CD4-positive, alpha-beta T cell treated with Interleukin-17A for 1 hour (primary cell): Measurements from ENCODE around the gene FTO.

ENCODE experiments used
- DNase-seq: peaks from one replicate; pipeline ENCODE4 v3.0.0-alpha.2; 2020

Gene FTO

GRCh38 chr16:53973021-53973420, 269.1 kb downstream of the FTO start:
- no peak for DNase-seq

GRCh38 chr16:53974484-53975080, 270.6 kb downstream of the FTO start:
- no peak for DNase-seq

GRCh38 chr16:53980675-53981074, 276.7 kb downstream of the FTO start:
- DNase-seq: no peak

- DNase-seq: no peak
These were observed 278.7 kb downstream of the FTO start for GRCh38 chr16:53982631-53983042.

- DNase-seq: no peak
These were observed 281.0 kb downstream of the FTO start for GRCh38 chr16:53984936-53985335.

- DNase-seq: no peak
These were observed 281.9 kb downstream of the FTO start for GRCh38 chr16:53985861-53986260.

- no peak for DNase-seq
These were observed 282.8 kb downstream of the FTO start for GRCh38 chr16:53986793-53987192.

- DNase-seq: no peak
These were observed 284.2 kb downstream of the FTO start for GRCh38 chr16:53988136-53988535.

- DNase-seq: no peak
These were observed 285.6 kb downstream of the FTO start for GRCh38 chr16:53989597-53989996.

GRCh38 chr16:53991754-53992378, 287.9 kb downstream of the FTO start:
- no peak for DNase-seq

- DNase-seq: no peak
These were observed 291.4 kb downstream of the FTO start for GRCh38 chr16:53995378-53995777.

- DNase-seq: no peak
These were observed 293.0 kb downstream of the FTO start for GRCh38 chr16:53996961-53997360.

GRCh38 chr16:53998024-53998810, 294.3 kb downstream of the FTO start:
- no peak for DNase-seq

- no peak for DNase-seq
These were observed 295.1 kb downstream of the FTO start for GRCh38 chr16:53998966-53999522.

GRCh38 chr16:53999841-54000240, 295.9 kb downstream of the FTO start:
- DNase-seq: no peak

- DNase-seq: no peak
These were observed 296.4 kb downstream of the FTO start for GRCh38 chr16:54000361-54000760.

- DNase-seq: no peak
These were observed 302.7 kb downstream of the FTO start for GRCh38 chr16:54006693-54007092.

GRCh38 chr16:54007504-54007903, 303.5 kb downstream of the FTO start:
- no peak for DNase-seq

- DNase-seq: no peak
These were observed 305.7 kb downstream of the FTO start for GRCh38 chr16:54009464-54010176.

- DNase-seq: no peak
These were observed 311.2 kb downstream of the FTO start for GRCh38 chr16:54015147-54015546.

- no peak for DNase-seq
These were observed 318.4 kb downstream of the FTO start for GRCh38 chr16:54022362-54022761.

GRCh38 chr16:54026456-54026855, 322.5 kb downstream of the FTO start:
- no peak for DNase-seq

GRCh38 chr16:54027062-54027461, 323.1 kb downstream of the FTO start:
- no peak for DNase-seq
